ENCODE data around the gene CRNKL1.

DNA sequence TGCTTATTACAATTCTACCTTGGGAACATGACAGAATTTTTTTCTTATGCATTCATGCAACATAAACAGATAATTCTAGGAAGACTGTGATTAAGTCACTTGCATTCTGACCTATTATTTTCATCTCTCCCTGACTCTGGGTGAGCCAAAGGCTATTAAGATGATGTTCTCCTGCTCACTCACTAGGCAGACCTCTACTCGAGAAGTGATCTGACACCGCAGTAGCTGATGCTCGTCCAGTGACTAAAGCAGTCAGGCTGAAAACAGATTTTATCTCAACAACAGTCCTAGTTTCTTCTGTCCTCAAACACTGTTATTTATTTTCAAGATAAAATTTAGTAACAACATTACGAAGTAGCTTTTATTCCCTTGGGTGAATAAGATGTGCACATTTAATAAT lies 17.8 kb downstream of the CRNKL1 start:
- TF ChIP-seq POLR2A (IDR thresholded peaks at IDR 0.05; ENCODE audit: extremely low read depth, insufficient read length) (no peak), CTCF (IDR thresholded peaks at IDR 0.05; ENCODE audit: low read depth, low read length) (no peak), MAX (IDR thresholded peaks at IDR 0.05; ENCODE audit: low read depth, low read length) (no peak)

Measured in NB4 (cell line).